Activated B cell treated with CpG ODN at 0.5 μM for 24 hours (primary cell): ENCODE measurements around the gene RALGAPB. TPM values are rescaled to one million over a fixed set of nuclear protein-coding genes. Genes with fewer than 3 reads are reported as not detected.
"Not testable (repeated sequence)": the region's sequence is repeated elsewhere in the genome, so short reads cannot be mapped to it uniquely, and the experiment has no call there.

ENCODE experiments used
- ATAC-seq: fragments of 200-7000 bp; cut with Tn5 transposase; one replicate; pipeline ENCODE4 v1.10.0; 2021; ENCODE audit warnings: low read depth, mild to moderate bottlenecking, moderate library complexity
- CTCF ChIA-PET: fragments of 350-600 bp; sonication (Branson Sonifier 250); formaldehyde crosslinking; loops from one replicate; lab custom pipeline; 2021; ENCODE audit warnings: antibody characterized with exemption; lab: Charles Lee
- POLR2A ChIA-PET: fragments of 350-600 bp; sonication (Branson Sonifier 250); formaldehyde crosslinking; loops from one replicate; lab custom pipeline; 2021; ENCODE audit warnings: antibody characterized with exemption; lab: Charles Lee
- DNase-seq: peaks from one replicate; pipeline ENCODE4 v3.0.0; 2022
- H3K27ac Mint-ChIP-seq: one replicate; pipeline ENCODE4 v1.8.0; 2020; ENCODE audit warnings: mixed read lengths
- H3K27me3 Mint-ChIP-seq: one replicate; pipeline ENCODE4 v1.8.0; 2021; ENCODE audit warnings: mixed read lengths
- H3K36me3 Mint-ChIP-seq: one replicate; pipeline ENCODE4 v1.8.0; 2021; ENCODE audit warnings: low read depth, mixed read lengths
- H3K4me1 Mint-ChIP-seq: one replicate; pipeline ENCODE4 v1.8.0; 2021; ENCODE audit warnings: mixed read lengths
- H3K4me3 Mint-ChIP-seq: one replicate; pipeline ENCODE4 v1.8.0; 2020; ENCODE audit warnings: mild to moderate bottlenecking, mixed read lengths
- H3K9me3 Mint-ChIP-seq: one replicate; pipeline ENCODE4 v1.8.0; 2020; ENCODE audit warnings: mixed read lengths
- CTCF ChIP-seq: fragments of 200-600 bp; IDR thresholded peaks from one replicate; pipeline ENCODE4 v1.8.0; 2022; ENCODE audit warnings: antibody characterized with exemption, mild to moderate bottlenecking
- intact Hi-C: fragments of 100-400 bp; cut with micrococcal nuclease; formaldehyde crosslinking; loops from one replicate; pipeline ENCODE4 v1.15.1; 2024
- total RNA-seq: library from RNA; stranded (reverse); gene quantifications from 2 replicates; pipeline ENCODE4 v1.2.3, GENCODE V29; 2022

RALGAPB gene
- total RNA-seq, 1 donor from 2014 or later, result 48.3 TPM

GRCh38 chr20:38591474-38592410 lies 119.1 kb downstream of the RALGAPB start:
- ChIA-PET POLR2A (no interaction called here), CTCF (no interaction called here)
- Mint-ChIP-seq H3K4me1 (no peaks in the 10 kb centered on the region), H3K4me3 (no peak overlapping the region), H3K9me3 (no peaks in the 10 kb centered on the region), H3K36me3 (no peaks in the 10 kb centered on the region), H3K27ac (no peak overlapping the region), H3K27me3 (peaks cover 8% of the 10 kb centered on the region)
- intact Hi-C loops, result no loop called here
- ATAC-seq (no peak), DNase-seq (no peak)
- no peak for TF ChIP-seq CTCF

GRCh38 chr20:38592411-38592790 lies 119.8 kb downstream of the RALGAPB start:
- ATAC-seq, CTCF ChIA-PET, H3K27ac Mint-ChIP-seq, H3K9me3 Mint-ChIP-seq, H3K4me1 Mint-ChIP-seq, POLR2A ChIA-PET, H3K36me3 Mint-ChIP-seq, H3K4me3 Mint-ChIP-seq, DNase-seq, intact Hi-C loops: not testable (repeated sequence)
- peaks cover 11% of the 10 kb centered on the region for H3K27me3 Mint-ChIP-seq

DNA sequence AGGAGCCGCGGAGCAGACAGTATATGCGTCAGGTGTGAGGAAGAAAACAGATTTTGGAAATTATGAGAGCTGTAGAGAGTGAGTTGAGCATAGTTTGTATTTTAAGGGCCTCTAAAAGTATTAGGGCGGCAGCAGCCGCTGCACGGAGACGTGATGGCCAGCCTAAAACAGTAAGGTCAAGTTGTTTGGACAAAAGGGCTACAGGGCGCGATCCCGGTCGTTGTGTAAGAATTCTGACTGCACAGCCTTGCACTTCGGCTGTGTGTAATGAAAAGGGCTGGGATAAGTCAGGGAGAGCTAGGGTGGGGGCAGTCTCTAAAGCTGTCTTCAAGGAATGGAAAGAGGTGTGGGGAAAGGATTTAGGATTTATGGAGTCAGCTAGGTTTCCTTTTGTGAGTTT lies 121.6 kb downstream of the RALGAPB start:
- H3K27me3 Mint-ChIP-seq, result peaks cover 16% of the 10 kb centered on the region
- ATAC-seq, H3K4me3 Mint-ChIP-seq, H3K27ac Mint-ChIP-seq, H3K36me3 Mint-ChIP-seq, CTCF ChIA-PET, POLR2A ChIA-PET, H3K4me1 Mint-ChIP-seq, H3K9me3 Mint-ChIP-seq, DNase-seq, intact Hi-C loops: not testable (repeated sequence)

- H3K27ac Mint-ChIP-seq, ATAC-seq, POLR2A ChIA-PET, H3K4me3 Mint-ChIP-seq, H3K4me1 Mint-ChIP-seq, H3K9me3 Mint-ChIP-seq, intact Hi-C loops, CTCF ChIA-PET, H3K36me3 Mint-ChIP-seq, DNase-seq: not testable (repeated sequence)
- H3K27me3 Mint-ChIP-seq, result peaks cover 23% of the 10 kb centered on the region
Observed at GRCh38 chr20:38595886-38596285, 123.2 kb downstream of the RALGAPB start.

- DNase-seq (no peak), ATAC-seq (no peak)
- Mint-ChIP-seq H3K36me3 (no peaks in the 10 kb centered on the region), H3K4me1 (peaks cover 5% of the 10 kb centered on the region), H3K27me3 (peaks cover 52% of the 10 kb centered on the region), H3K9me3 (no peaks in the 10 kb centered on the region), H3K27ac (no peak overlapping the region), H3K4me3 (no peak overlapping the region)
- ChIA-PET CTCF (no interaction called here), POLR2A (no interaction called here)
- intact Hi-C loops, result no loop called here
- TF ChIP-seq CTCF, result no peak
Observed at GRCh38 chr20:38599410-38599882, 126.8 kb downstream of the RALGAPB start.

GRCh38 chr20:38600057-38600456 lies 127.4 kb downstream of the RALGAPB start:
- ChIA-PET POLR2A (no interaction called here), CTCF (no interaction called here)
- Mint-ChIP-seq H3K4me1 (peaks cover 5% of the 10 kb centered on the region), H3K27ac (no peak overlapping the region), H3K36me3 (no peaks in the 10 kb centered on the region), H3K4me3 (no peak overlapping the region), H3K9me3 (no peaks in the 10 kb centered on the region), H3K27me3 (peaks cover 55% of the 10 kb centered on the region)
- TF ChIP-seq CTCF, result no peak
- no peak for ATAC-seq
- intact Hi-C loops, result no loop called here
- no peak for DNase-seq
